Measurements from ENCODE around the gene LRP6. TPM values are rescaled to one million over a fixed set of nuclear protein-coding genes. Genes with fewer than 3 reads are reported as not detected.

The LRP6 gene
- total RNA-seq, 1 experiment from 2014 or later: 28.1 TPM

DNA sequence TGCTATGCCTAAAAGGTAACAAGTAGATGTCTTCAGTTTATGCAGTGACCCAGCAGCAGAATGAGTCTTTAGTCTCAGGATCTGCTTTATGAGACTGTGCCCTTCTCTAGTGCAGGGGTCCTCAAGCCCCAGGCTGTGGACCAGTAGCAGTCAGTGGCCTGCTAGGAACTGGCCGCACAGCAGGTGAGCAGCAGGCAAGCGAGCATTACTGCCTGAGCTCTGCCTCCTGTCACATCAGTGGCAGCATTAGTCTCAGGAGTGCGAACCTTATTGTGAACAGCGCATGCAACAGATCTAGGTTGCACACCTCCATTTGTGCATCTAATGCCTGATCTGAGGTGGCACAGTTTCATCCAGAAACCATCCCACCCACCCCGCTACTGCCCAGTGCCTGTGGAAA, 38.4 kb downstream of the LRP6 start:
- H3K4me3 ChIP-seq (replicated peaks in 1 of 2; ENCODE audit: low read depth in 1 of 2, low read length in 2 of 2): no peak overlapping the region
- no peaks in the 10 kb centered on the region for H4K20me1 ChIP-seq (ENCODE audit: insufficient read depth)
- no peaks in the 10 kb centered on the region for H3K4me1 ChIP-seq (ENCODE audit: control insufficient read depth in 1 of 2, insufficient read depth in 2 of 2, low read length in 2 of 2)
- no peak for ATAC-seq
- ChIA-PET CTCF (no interaction called here), POLR2A (no interaction called here), RAD21 (ENCODE audit: low non-redundant PET in 1 of 2, low total read pairs in 2 of 2, uncharacterized antibody in 2 of 2, unreplicated experiment in 2 of 2) (no interaction called here)
- BruUV-seq (replicated peaks): no TSS peak
- DNase-seq (ENCODE audit: low read depth, low spot score): no peak
- no peaks in the 10 kb centered on the region for H3K36me3 ChIP-seq (ENCODE audit: control insufficient read depth in 1 of 2, insufficient read depth in 2 of 2, low read length in 2 of 2)
- H3K9me3 ChIP-seq (ENCODE audit: control insufficient read depth in 1 of 2, insufficient read depth in 1 of 2, low read depth in 1 of 2, low read length in 2 of 2): no peaks in the 10 kb centered on the region
- H2AFZ ChIP-seq (ENCODE audit: low read depth, low read length, poor library complexity, severe bottlenecking): no peak overlapping the region
- no peaks in the 10 kb centered on the region for H3K27me3 ChIP-seq (ENCODE audit: insufficient read depth, low read length)
- no peak overlapping the region for H3K4me2 ChIP-seq (ENCODE audit: low read length)
- TF ChIP-seq SRF (IDR thresholded peaks at IDR 0.05; ENCODE audit: low read depth): no peak
- no peak for TF ChIP-seq CEBPB (IDR thresholded peaks at IDR 0.05; ENCODE audit: low read depth)
- TF ChIP-seq, protein P1, sequence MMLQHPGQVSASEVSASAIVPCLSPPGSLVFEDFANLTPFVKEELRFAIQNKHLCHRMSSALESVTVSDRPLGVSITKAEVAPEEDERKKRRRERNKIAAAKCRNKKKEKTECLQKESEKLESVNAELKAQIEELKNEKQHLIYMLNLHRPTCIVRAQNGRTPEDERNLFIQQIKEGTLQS (IDR thresholded peaks at IDR 0.05): no peak
- TF ChIP-seq RAD21 (IDR thresholded peaks at IDR 0.05; ENCODE audit: low read depth): no peak
- TF ChIP-seq TCF7L2 (IDR thresholded peaks at IDR 0.05; ENCODE audit: borderline replicate concordance, extremely low read depth, insufficient read depth, insufficient read length): no peak
- no peak for TF ChIP-seq POLR2AphosphoS5 (IDR thresholded peaks at IDR 0.05; ENCODE audit: low read depth, low read length)
- TF ChIP-seq EZH2phosphoT487 (IDR thresholded peaks at IDR 0.05; ENCODE audit: borderline replicate concordance): no peak
- TF ChIP-seq, protein P2, sequence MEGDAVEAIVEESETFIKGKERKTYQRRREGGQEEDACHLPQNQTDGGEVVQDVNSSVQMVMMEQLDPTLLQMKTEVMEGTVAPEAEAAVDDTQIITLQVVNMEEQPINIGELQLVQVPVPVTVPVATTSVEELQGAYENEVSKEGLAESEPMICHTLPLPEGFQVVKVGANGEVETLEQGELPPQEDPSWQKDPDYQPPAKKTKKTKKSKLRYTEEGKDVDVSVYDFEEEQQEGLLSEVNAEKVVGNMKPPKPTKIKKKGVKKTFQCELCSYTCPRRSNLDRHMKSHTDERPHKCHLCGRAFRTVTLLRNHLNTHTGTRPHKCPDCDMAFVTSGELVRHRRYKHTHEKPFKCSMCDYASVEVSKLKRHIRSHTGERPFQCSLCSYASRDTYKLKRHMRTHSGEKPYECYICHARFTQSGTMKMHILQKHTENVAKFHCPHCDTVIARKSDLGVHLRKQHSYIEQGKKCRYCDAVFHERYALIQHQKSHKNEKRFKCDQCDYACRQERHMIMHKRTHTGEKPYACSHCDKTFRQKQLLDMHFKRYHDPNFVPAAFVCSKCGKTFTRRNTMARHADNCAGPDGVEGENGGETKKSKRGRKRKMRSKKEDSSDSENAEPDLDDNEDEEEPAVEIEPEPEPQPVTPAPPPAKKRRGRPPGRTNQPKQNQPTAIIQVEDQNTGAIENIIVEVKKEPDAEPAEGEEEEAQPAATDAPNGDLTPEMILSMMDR (IDR thresholded peaks at IDR 0.05 in 2 of 3, conservative IDR thresholded peaks at IDR 0.05 in 1 of 3; ENCODE audit: borderline replicate concordance in 1 of 3, insufficient read depth in 1 of 3, low read depth in 2 of 3, low read length in 2 of 3): no peak
- no peak for TF ChIP-seq EZH2 (IDR thresholded peaks at IDR 0.05)
- TF ChIP-seq ELF1 (IDR thresholded peaks at IDR 0.05; ENCODE audit: borderline replicate concordance, low read depth): no peak
- TF ChIP-seq CBX3 (IDR thresholded peaks at IDR 0.05; ENCODE audit: low read depth): no peak
- TF ChIP-seq ZFX (IDR thresholded peaks at IDR 0.05): no peak
- no peak for TF ChIP-seq ZNF274 (IDR thresholded peaks at IDR 0.05; ENCODE audit: low read depth, low read length)
- TF ChIP-seq EGR1 (IDR thresholded peaks at IDR 0.05; ENCODE audit: low read depth): no peak
- TF ChIP-seq SP1 (IDR thresholded peaks at IDR 0.05; ENCODE audit: low read depth): no peak
- no peak for TF ChIP-seq JUND (IDR thresholded peaks at IDR 0.05)
- H3K9me2 ChIP-seq (ENCODE audit: insufficient read depth): no peaks in the 10 kb centered on the region
- no peak overlapping the region for H3K27ac ChIP-seq (ENCODE audit: low read depth, low read length)
- H3K79me2 ChIP-seq (ENCODE audit: insufficient read depth, low read length): peaks cover 73% of the 10 kb centered on the region
- intact Hi-C loops (cut with micrococcal nuclease): no loop called here
- no peak overlapping the region for H3K9ac ChIP-seq (ENCODE audit: low read length)

All from HCT116 (cell line).